C4-2B (cell line): ENCODE measurements around the gene EPHB4.

Source experiments
- H3K27ac ChIP-seq: fragments of 450-650 bp; 2 replicates; pipeline ENCODE4 v1.5.1; 2017
- ZFX ChIP-seq: fragments of 450-650 bp; IDR thresholded peaks from 2 replicates; pipeline ENCODE4 v1.6.1; 2017
- TF ChIP-seq, protein P1 (sequence below): fragments of 450-650 bp; conservative IDR thresholded peaks from 2 replicates; pipeline ENCODE4 v1.5.1; 2017; ENCODE audit warnings: mild to moderate bottlenecking

The EPHB4 gene

DNA sequence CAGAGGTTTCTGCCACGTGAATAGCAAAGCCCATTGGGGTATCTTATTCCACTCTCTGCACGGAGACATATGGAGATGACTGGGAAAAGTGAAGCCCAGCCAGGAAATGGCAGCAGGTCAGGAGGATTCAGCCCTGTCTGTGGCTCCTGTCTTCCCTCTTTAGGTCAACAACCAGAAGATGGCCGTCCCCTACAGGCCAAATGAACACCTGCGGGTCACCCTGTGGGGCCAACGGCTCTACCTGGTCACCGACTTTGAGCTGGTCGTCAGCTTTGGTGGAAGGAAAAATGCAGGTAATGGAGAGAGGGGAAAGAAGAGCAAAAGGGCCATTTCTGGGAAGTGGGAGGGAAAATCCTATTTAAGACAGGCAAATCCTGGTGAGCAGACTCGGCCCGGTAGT lies 38.3 kb downstream of the EPHB4 start:
- TF ChIP-seq, protein P1, sequence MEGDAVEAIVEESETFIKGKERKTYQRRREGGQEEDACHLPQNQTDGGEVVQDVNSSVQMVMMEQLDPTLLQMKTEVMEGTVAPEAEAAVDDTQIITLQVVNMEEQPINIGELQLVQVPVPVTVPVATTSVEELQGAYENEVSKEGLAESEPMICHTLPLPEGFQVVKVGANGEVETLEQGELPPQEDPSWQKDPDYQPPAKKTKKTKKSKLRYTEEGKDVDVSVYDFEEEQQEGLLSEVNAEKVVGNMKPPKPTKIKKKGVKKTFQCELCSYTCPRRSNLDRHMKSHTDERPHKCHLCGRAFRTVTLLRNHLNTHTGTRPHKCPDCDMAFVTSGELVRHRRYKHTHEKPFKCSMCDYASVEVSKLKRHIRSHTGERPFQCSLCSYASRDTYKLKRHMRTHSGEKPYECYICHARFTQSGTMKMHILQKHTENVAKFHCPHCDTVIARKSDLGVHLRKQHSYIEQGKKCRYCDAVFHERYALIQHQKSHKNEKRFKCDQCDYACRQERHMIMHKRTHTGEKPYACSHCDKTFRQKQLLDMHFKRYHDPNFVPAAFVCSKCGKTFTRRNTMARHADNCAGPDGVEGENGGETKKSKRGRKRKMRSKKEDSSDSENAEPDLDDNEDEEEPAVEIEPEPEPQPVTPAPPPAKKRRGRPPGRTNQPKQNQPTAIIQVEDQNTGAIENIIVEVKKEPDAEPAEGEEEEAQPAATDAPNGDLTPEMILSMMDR = no peak; the same call in 1 of the 2 replicates
- TF ChIP-seq ZFX = no peak
- no peak overlapping the region for H3K27ac ChIP-seq

DNA sequence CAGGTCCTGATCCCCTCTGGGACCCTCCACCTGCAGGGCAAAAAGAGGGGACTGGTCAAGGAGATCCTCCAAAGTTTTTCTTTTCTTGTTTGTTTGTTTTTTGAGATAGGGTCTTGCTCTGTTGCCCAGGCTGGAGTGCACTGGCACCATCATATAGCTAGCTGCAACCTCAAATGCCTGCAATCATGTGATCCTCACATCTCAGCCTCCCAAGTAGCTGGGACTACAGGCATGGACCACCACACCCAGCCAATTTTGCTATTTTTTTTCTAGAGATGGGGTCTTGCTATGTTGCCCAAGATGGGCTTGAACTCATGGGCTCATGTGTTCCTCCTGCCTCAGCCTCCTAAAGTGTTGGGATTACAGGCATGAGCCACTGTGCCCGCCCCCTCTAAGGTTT lies 41.0 kb downstream of the EPHB4 start:
- H3K27ac ChIP-seq = no peak overlapping the region
- no peak for TF ChIP-seq ZFX
- TF ChIP-seq, protein P1 = no peak

DNA sequence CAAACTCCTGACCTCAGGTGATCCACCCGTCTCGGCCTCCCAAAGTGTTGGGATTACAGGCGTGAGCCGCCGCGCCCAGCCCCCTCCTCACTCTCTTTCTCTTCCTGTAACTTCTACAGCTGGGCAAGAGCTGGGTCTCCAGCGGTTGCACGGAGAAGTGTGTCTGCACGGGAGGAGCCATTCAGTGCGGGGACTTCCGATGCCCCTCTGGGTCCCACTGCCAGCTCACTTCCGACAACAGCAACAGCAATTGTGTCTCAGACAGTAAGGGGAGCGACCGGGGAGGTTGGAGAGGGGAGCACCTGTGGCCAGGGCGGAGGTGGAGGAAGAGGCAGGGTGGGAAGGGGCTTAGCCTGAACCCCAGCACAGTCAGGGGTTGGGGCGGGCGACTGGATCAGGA lies 41.4 kb downstream of the EPHB4 start:
- no peak for TF ChIP-seq ZFX
- TF ChIP-seq, protein P1 = no peak
- H3K27ac ChIP-seq = no peak overlapping the region

DNA sequence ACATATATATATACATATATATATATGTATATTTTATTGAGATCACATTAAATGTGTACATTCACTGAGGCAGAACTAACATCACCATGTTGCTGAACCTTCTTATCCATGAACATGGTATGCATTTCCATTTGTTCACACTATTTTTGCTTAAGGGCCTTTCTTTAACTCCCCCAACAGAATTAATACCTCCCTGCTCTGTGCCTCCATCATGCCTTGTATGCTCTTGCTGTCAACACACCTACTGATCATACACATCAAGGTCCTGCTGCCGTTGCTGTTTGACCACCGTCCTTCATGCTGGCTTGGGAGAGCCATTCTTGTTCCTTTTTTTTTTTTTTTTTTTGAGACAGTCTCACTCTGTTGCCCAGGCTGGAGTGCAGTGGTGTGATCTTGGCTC lies 43.5 kb downstream of the EPHB4 start:
- TF ChIP-seq ZFX = no peak
- TF ChIP-seq, protein P1 = no peak
- H3K27ac ChIP-seq = no peak overlapping the region

DNA sequence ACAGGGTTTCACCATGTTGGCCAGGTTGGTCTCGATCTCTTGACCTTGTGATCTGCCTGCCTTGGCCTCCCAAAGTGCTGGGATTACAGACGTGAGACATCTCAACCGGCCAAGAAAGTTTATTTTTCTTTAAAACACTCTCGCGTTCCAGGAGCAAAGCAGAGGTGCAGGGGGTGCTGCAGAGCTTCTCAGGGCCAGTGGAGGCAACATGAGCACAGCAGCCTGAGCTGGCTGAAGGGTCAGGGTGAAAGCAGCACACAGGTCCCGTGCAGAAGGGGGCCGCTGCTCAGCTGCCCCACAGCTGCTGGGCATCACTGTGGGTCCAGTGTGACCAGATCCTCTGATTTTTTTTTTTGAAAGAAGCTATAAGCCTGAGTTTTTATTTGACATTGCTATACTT lies 46.1 kb downstream of the EPHB4 start:
- TF ChIP-seq, protein P1 = no peak
- no peak for TF ChIP-seq ZFX

DNA sequence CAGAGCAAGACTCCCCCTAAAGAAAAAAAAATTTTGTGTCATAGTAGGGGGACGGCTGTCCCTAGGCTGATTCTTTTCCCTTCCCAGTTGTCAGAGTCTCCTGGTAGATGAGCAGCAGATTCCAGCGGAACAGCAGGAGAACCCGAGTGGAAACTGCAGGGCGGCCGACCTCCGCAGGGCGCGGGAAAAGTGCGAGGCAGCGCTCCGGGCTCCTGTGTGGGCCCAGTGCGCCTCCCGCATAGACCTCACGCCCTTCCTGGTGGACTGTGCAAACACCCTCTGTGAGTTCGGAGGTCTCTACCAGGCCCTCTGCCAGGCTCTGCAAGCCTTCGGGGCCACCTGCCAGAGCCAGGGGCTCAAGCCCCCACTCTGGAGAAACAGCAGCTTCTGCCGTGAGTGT lies 48.0 kb downstream of the EPHB4 start:
- H3K27ac ChIP-seq = no peak overlapping the region
- TF ChIP-seq, protein P1 = no peak
- TF ChIP-seq ZFX = no peak

More for the DNA sequence above, 46.1 kb downstream of the EPHB4 start:
- no peak overlapping the region for H3K27ac ChIP-seq

DNA sequence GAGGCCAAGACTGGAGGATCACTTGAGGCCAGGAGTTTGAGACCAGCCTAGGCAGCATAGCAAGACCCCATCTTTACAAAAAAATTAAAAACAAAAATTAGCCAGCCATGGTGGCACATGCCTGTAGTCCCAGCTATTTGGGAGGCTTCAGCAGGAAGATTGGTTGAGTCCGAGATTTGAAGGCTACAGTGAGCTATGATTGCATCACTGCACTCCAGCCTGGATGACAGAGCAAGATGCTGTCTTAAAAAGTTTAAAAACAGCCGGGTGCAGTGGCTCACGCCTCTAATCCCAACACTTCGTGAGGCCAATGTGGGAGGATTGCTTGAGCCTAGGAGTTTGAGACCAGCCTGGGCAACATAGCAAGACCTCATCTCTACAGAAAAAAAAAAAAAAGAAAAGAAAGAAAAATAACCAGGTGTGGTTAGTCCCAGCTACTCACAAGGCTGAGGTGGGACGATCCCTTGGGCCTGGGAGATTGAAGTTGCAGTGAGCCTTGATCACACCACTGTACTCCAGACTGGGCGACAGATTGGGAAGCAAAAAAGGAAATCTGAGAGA lies 49.2 kb downstream of the EPHB4 start:
- no peak for TF ChIP-seq ZFX
- TF ChIP-seq, protein P1 = no peak
- H3K27ac ChIP-seq = no peak overlapping the region
